ENCODE measurements around the gene HEBP2.

HEBP2 gene

DNA sequence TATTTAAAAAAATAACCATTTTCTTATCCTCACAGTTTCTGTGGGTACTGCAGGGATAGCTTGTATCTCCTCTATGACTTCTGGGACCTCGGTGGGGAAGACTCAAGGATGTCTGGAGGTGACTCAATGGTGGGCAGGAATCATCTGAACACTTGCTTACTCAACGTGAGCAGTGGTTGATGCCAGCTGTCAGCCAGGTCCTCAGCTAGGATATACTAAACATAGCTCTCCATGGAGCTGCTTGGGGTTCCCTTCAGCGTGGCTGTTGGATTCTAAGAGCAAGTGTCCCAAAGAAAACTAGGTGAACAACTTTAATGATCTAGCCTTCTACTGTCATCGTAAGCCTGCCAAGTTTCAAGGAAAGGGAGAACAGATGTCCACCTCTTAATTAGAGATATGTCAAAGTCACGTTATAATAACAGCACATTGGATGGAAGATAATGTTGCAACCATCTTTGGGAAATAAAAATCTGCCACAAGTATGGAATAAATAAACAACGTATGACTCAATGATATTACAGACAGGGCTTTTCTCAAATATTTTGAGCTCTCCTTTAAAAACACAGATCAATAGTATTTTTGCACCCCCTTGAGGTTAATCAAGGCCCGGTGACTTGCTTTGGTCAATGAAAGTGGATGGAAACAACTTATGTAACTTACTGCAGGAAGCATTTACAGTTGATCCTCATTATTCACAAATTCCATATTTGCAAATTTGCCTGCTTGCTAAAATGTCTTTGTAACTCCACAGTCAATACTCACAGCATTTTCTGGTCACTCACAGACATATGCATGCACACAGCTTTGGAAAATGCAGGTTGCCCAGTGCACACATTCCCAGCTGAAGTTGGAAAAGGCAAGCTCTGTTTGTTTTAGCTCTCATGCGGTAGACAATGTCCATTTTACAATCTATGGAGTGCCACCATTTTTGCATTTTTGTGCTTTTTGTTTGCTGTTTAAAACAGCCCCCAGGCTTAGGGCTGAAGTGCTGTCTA is 6.6 kb upstream of the HEBP2 start:
- no peak for DNase-seq (ENCODE audit: low read depth in 2 of 2)

DNA sequence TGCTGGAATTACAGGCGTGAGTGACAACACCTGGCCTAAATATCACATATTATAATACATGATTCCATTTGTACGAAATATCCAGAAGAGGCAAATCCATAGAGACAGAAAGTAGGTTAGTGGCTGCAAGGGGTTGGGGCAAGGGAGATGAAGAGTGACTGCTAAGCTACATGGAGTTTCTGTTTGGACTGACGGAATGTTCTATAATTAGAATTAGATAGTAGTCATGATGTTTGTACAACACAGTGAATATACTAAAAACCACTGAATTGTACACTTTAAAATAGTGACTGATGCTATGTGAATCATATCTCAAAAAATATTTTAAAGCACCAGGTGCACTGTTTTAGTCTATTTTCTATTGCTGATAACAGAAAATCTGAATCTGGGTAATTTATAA is 3.7 kb upstream of the HEBP2 start:
- no peak for DNase-seq (ENCODE audit: low read depth in 2 of 2)

DNA sequence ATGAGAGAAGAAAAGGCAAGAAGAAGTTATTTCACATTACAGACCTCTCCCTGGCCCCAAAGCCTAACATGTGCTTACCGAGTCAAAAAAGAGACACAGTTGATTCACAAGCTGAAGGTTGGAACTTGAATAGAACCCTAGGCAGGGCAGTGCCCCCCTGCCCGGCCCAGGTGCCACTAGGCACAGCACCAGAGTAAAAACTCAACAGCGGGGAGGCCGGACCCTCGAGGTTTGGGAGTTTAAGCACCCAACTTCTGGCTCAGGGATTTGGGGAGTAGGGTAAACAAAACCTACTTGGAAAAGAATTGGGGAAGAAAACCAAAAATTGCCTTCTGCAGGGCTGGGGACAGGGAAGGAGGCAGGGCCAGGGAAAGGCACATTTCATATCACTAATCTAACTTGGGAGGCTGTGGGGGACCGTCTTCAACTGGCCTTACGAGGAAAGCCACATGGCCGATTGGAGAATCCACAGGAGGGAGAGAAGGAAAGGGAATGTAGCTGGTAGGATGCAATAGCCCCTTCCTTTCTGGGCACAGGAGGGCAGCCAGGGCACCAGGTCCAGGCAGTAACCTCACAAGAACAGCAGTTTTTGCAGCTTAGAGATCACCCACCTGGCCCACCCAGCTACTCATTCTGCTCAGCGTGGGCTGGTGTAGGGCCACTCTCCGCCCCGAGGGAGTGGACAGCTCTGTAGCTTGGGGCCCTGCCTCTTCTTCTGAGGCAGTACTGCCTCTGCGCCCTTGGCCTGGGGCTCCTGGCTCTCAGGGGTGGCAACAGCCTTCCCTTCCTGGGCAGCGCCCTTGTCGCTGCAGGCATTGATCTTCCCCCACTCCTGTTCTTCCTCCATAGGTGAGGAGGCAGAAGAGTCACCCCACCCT is 1.8 kb upstream of the HEBP2 start:
- DNase-seq (ENCODE audit: low read depth in 2 of 2), result no peak

DNA sequence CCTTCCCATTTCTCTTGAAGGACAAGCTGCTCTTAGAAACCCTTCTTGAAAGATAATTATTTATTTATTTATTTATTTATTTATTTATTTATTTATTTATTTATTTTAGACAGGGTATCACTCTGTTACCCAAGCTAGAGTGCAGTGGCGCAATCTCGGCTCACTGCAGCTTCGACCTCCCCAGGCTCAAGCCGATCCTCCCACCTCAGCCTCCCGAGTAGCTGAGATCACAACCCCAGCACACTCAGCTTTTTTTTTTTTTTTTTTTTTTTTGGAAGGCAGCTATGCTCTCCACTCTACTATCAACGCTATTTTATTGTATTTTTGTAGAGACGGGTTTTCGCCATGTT is 1.2 kb upstream of the HEBP2 start:
- DNase-seq (ENCODE audit: low read depth in 2 of 2), result no peak

DNA sequence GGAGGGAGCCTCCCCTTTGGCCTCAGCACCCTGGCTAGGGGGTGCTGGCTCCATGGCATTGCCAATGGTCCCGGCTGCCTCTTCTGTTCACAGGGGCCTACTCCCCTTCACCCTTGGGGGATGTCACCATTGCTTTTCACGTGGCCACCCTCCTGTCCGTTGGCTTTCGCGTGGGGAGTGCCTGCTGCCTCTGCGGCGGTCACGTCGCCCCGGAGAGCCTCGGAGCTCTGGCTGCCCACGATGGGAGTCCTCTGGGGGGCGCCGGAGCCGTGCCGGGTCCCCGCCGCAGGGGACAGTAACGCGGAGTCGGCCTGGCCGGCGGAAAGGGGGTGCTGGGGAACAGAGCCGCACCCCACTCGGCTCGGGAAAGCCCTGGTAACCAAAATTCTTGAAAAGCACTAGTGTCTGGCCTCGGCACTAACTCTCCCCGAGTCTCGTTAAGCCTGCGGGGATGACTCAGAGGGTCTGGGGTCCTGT is 661 bp upstream of the HEBP2 start:
- no peak for DNase-seq (ENCODE audit: low read depth in 2 of 2)

DNA sequence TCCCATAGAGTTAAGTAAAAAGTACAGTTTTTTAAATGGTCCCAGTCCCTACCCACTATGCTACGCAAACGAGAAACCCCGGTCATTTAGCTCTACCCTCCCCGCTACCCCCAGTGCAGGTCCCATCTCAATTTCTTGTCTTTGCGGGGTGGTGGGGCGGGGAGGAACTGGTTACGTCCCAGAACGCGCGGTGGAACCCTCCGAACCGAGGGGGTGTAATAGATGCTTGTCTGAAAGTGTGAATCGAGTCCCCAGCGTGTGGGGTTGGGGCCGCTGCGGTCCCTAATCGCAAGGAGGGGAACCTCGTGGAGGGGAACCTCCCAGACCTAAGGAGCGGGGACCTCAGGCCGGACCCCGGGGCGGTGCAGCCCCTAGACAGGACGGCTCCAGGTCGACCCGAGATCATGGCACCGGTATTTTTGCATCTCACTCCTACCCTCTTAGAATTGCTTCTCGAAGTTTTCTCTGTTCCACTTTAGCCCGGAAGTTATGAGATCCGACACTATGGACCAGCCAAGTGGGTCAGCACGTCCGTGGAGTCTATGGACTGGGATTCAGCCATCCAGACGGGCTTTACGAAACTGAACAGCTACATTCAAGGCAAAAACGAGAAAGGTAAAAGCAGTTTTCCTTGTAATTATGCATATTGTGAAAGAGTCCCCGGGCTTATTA is 779 bp downstream of the HEBP2 start:
- DNase-seq (ENCODE audit: low read depth in 2 of 2), result no peak

DNA sequence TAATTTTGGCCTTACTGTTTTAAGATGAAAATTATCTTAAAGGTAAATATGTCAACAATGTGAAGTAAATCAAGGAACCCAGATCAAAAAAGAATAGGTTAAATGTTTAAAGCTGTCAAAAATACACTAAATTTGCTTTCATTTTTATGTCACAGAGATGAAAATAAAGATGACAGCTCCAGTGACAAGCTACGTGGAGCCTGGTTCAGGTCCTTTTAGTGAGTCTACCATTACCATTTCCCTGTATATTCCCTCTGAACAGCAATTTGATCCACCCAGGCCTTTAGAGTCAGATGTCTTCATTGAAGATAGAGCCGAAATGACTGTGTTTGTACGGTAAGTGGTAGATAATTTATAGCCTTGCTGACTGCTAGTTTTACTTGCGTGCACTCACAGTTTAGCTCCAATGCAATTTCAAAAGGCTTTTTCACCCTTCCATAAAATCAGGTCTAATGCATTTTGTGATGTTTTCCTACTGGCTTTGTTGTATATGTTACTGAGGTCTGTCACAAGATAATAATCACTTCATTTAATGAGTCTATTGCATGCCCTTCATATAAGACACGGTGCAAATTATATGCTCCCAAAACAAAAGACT is 1.9 kb downstream of the HEBP2 start:
- no peak for DNase-seq (ENCODE audit: low read depth in 2 of 2)

DNA sequence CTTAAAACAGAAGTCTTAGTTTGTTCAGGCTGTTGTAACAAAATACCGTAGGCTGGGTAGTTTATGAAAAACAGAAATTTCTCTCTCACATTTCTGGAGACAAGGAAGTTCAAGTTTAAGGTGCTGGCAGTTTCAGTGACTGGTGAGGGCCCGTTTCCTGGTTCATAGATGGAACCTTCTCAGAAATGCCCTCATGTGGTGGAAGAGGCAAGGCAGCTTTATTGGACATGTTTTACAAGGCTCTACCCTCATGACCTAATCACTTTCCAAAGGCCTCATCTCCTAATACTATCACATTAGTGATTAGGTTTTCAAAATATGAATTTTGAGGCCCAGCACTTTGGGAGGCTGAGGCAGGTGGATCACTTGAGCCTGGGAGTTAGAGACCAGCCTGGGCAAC is 2.4 kb downstream of the HEBP2 start:
- DNase-seq (ENCODE audit: low read depth in 2 of 2), result no peak

DNA sequence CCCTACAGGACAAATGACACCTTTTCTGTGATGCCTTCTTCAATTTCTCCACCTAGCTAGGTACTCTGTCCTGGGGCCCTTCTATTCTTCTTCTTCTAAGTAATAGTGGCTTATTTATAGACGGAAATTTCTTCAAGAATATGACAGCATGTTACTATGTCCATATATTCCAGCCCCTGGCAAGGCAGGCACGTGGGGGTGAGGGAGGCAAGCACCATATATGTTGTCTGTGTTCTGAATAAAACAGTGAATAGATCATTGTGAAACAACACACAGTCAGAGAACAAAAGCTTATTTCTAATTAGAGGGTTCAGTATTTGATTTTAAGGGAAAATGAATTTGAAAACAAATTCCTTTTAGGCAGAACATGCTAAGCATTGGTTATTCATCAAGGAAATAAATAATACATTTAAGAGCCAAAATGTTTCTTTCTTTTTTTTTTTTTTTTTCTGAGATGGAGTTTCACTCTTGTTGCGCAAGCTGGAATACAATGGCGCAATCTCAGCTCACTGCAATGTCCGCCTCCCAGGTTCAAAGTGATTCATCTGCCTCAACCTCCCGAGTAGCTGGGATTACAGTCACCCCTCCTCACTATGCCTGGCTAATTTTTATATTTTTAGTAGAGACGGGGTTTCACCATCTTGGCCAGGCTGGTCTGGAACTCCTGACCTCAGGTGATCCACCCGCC is 6.2 kb downstream of the HEBP2 start:
- peak; percentile 32 to 35 for DNase-seq (ENCODE audit: low read depth in 2 of 2)

DNA sequence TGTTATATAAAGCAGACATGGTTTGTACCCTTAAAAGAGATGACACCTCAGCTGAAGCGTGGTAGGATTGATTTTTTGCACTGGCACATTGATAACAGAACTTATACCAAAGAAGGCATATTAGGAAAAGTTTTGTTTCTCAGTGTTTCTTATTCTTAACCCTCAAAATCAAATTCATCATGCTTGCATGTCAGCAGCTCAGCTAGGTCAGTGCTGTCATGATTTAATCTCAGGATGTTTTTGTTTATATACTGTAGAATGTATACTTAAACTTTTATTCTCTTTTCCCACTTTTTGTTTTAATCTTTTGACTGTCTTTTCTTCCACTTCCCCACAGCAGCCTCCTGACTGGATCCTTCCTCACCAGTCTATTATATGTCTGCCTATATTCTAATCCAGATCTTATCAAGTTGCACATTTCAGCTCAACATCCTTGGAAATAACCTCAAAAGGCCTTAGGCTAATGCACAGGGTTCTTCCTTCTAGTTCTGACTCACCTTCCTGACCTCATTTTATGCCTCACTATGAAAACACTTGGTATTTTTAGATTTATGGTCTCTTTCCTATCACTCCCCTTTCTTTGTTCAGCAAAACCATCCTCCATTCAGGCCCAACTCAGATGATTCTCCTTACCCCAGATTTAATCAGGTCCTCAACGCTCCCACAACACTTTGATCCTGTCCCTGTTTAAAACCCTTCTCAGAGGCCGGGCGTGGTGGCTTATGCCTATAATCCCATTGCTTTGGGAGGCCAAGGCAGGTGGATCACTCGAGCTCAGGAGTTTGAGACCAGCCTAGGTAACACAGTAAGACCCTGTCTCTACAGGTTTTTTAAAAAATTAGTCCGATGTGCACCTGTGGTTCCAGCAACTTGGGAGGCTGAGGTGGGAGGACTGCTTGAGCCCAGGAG is 7.2 kb downstream of the HEBP2 start:
- peak in 1 of 2 experiments; percentile 21 for DNase-seq (ENCODE audit: low read depth in 2 of 2)

DNA sequence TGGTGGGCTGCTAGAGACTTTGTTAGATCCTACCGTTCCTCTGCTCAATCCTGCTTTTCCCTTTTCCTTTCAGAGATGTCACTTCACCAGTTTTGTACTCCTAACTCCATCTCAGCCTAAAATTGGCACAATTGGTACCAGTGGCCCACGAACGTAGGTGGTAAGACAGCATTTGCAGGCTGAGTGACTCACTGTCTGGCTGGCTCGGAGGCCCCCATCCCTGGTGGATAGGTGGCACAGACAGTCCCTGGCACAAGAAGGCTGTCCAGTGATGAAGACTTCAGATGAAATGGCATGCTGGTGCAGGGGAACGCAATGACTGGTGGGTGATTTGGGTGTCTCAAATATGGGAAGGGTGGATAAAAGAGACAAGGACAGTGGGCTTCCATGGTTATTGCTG is 11.1 kb downstream of the HEBP2 start:
- no peak for DNase-seq (ENCODE audit: low read depth in 2 of 2)

DNA sequence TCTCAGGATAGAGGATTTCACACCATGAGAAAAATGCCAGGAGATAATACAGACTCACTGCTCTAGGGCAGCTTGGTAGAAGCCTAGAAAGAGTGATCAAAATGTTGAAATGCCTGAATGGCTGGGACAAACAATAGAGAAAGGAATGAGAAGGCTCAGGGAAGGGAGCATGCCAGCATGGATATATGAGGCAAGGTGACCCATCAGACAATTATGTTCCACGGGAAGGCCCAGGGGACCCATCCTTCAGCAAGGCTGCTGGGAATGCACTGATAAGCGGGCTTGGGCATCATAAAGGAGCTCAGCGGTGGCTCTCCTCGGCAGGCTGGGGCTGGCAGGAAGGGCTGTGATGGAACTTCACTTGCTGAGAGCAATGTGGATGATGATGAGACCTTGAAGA is 12.2 kb downstream of the HEBP2 start:
- DNase-seq (ENCODE audit: low read depth in 2 of 2), result no peak

DNA sequence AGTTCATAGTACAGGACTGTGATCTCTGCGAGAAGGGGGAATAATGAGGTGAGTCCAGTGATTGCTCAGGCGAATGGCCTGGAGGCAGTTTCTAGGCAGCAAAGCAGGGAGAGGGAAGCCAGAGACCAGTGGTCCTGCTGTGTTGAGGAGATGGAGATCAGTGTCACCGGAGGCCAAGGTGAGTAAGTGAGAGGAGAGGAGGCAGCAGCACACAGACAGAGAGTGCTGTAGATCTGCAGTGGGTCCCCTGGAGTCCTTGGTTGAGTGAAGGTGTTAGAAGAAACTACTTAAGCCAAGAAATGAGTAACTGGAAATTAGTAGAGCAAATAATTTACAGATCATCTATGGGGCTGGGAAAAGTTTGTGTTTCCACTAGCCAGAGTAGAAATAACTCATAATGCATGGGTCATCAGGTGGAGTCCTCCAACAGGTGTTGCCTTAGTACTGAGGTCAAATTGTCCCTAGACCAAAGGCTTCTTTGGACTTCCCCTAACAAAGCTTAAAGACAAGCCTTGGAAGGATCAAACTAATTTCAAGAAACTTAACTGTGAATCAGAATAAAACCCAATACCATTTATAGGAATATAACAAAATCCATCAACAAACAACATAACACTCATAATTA is 13.6 kb downstream of the HEBP2 start:
- DNase-seq (ENCODE audit: low read depth in 2 of 2), result no peak

DNA sequence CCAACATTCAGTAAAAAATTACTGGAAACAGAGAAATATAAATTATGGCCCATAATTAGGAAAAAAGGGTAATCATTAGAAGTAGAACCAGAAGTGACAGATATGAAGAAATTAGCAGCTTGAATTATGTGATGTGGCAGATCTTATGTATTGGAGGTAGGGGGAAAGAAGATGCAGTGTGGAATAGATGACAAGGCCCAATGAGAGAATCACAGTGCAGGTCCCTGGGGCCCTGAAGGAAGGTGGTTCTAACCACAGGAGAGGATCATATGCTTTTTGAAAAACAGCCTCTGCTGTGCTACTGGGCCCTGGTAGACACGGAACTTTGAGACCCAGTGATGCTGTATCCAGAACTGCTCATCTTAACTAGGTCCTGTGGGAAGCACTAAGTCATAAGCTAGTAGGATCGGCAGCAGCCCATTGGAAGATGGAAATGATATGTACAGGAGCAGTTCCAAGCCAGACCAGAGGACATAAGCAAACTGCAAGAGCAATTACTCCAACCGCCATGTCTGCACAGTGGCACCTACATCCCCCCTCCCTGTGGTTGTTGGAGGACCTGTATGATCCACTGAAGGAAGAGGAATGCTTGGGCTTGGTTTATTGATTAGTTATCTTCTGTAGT is 14.2 kb downstream of the HEBP2 start:
- DNase-seq (ENCODE audit: low read depth in 2 of 2), result no peak

DNA sequence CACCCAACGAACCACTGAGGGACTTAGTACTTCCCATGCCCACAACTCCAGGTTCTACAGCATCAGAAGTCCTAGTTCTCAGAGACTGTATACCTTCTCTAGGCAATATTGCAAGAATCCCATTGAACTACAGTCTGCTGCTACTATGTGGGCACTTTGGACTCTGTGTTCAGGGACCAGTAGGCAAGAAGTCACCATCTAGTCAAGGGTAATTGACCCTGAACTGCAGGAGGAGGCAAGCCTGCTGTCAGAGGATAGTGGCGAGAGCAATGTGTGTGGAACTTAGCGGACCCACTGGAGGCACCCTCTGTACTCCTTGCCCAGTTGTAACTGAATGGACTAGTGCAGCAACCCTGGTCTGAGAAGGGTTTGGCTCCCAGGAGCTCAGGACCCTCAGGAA is 15.7 kb downstream of the HEBP2 start:
- no peak for DNase-seq (ENCODE audit: low read depth in 2 of 2)

DNA sequence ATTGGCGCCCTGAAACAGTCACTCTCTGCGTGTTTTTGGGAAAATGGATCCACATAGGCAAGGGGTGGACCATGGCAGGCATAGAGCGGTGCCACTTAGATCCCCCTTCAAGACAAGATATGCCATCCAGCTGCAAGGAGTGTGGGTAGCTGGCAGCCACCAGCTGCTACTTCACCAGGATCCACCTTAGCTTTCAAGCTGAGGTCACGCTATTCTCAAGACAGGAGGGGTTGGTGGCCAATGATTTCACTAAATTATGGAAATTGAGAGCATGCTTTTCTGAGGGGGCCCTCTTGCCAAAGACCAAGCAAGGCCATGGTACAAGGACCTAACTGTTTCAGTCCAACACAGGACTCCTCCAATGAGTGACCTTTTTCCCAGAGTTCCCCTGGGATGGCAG is 16.3 kb downstream of the HEBP2 start:
- no peak for DNase-seq (ENCODE audit: low read depth in 2 of 2)

DNA sequence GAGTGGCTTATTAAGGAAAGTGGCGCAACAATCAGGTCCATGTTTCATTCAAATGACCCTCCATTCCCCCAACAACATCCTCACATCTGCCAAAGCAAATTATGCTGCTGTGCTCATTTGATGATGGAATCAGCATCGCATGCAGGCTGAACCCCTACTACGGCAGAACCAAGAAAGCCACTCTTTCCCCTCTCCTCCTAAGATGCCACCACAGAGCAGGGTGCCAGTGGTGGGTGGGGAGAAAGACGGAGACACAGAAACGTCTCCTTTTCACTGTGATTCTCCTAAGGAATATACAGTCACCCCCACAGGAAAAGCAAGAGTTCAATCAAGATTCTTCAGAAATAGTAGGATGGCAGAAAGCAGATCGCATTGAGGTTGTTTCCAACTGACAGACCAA is 17.1 kb downstream of the HEBP2 start:
- no peak for DNase-seq (ENCODE audit: low read depth in 2 of 2)

DNA sequence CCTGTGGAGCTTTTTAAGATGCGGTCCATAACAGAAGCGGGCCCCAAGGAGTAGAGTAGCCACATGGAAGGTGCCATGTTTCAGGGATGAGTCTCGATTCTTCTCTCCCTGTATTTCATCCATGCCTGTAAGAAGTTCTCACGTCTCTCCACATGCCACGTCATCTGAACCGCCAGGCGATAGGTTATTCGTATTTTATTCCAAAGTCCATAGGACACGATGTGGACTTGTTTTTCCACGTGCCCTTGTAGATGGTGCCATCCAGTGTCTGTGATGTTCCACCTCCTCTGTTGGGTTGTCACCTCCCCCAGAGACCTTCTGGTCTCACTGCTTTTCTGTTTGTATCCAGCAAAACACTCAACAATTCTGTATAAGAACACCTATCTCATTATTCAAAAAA is 17.6 kb downstream of the HEBP2 start:
- no peak for DNase-seq (ENCODE audit: low read depth in 2 of 2)

DNA sequence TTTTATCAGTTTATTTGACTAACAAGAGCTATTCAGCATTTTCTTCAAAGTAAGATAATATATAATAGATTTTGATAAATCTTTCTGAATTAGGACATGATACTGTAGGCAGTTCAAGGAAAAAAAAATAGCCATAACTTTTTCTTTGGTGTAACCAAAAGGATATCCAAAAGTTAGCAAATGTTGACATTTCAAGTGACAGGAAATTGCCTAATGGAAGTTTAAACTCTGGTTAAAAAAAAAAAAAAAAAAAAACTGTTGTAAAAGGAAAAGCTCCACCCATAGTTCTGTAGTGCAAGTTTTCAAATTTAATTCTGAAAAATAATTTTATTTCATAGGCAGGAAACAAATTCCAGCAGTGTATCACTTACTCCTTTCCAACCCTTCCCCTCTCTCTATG is 18.8 kb downstream of the HEBP2 start:
- no peak for DNase-seq (ENCODE audit: low read depth in 2 of 2)

Measured in fibroblast of skin of left quadriceps (primary cell).